ENCODE data around the gene ZDHHC6. TPM values are rescaled to one million over a fixed set of nuclear protein-coding genes. Genes with fewer than 3 reads are reported as not detected.
"Not testable (repeated sequence)": the region's sequence is repeated elsewhere in the genome, so short reads cannot be mapped to it uniquely, and the experiment has no call there.

ZDHHC6 gene
- total RNA-seq, 1 donor from 2014 or later, result 36.6 TPM

DNA sequence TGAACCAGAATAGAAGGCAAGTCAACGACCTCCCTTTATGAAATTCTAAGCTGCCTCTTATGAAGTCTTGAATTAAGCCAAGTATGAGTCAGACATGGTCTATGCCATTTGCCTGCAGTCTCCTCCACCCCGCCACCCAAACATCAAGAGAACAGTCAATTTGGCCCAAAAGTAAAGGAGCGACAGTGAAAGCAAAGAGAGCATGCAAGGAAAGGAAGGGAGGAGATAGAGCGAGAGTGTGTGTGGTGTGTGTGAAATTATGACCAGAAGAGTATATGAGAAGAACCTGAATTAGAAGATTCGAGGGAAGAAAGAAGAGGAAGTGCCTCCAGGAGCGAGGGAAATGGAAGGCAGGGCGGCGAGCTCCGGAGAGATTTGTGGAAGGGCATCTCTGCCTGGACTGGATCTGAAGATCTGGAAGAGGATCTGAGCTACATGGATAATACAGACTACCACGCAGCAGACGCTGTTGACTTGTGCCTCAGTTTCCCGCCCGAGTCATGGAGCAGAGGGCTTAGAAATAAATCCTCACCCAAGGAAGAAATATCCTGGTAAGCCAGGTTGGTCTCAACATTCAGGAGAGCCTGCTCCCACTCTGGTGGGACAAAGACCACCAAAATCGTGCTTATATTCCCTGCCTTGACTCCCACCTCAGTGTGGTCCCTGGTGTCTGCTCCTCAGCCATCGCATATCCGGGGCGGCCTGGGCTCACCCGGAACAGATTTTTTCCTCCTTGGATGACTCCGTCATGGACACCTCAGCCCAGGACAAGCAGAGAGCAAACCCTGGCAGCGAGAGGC lies 459 bp downstream of the ZDHHC6 start:
- DNase-seq, result peak; percentile 31

DNA sequence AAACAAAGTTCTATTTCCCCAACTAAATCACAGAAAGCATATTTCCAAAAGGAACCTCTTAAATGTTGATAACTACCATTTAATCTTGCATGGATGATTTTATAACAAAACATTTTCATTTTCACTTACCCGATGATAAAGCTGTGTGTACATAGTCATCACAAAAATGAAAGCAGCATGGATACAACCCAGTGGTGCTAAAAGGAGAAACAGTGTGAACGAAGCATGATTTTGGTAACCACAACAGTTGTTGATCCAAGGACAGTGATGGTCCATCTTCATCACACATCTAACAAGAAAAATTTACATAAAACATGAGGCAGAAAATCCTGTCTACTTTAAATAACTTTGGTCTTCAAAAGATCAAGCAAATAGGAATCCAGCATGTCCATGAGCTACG lies 4.7 kb downstream of the ZDHHC6 start:
- DNase-seq, result no peak

DNA sequence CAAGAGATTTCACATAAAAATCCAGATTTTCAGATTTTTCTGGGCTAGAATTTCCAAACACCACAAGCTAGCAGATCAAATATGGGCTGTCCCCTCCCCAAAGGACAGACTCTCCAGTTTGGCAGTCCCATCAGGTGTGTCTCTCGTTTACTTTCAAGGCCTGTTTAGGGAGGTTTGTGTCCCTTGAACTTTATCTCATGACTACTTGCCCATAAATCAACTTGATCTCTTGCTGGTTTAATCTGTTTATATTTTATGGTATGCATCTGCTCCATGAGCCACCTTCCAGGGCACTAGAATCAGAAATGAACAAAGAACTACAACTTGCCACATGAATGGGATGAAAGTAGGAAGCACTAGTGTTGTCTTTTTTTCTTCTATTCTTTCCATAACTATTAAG lies 5.2 kb downstream of the ZDHHC6 start:
- DNase-seq, result no peak

DNA sequence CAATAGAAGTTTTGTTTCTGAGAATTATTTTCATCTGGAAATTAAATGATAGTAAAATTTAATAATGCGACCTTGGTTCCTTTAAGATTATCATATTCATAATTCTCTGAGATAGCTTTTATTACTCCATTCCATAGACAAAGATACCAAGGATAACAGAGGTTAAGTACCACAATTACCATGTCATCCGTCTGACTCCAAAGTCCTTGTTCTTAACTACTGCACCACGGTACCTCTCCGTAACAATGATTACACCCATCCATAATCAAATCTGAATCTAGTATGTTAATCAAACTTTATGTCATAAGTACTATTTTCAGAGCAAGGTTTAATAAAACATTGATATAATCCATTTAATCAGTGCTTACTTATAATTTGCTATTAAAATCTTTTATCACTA lies 8.4 kb downstream of the ZDHHC6 start:
- DNase-seq, result no peak

DNA sequence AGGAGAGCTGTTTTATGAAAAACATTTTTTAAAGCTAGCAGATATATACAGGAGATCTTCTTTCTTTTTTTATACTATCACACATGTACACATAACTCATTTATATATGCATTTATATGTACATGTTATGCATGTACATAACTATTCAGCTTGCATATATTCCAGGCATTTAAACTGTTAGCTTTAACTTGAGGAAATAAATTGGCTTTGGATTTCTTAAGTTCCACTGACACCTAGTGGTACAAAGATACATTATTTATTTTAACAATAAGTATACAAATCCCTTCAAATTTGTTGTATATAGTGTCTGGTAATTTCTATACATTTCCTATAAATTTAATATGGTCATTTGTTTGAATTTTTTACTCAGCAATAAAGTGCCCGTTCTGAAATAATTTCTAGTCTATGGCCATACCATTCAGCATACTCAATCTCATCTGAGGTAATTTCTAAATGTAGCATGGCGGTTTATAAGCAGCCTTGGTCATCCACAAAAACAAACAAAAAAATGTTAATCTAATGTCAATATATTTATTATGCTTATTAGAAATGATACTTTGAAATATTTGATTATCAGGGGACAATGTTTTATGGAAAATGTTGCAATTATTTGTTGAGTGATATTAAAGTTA lies 11.6 kb downstream of the ZDHHC6 start:
- DNase-seq, result peak; percentile 71

DNA sequence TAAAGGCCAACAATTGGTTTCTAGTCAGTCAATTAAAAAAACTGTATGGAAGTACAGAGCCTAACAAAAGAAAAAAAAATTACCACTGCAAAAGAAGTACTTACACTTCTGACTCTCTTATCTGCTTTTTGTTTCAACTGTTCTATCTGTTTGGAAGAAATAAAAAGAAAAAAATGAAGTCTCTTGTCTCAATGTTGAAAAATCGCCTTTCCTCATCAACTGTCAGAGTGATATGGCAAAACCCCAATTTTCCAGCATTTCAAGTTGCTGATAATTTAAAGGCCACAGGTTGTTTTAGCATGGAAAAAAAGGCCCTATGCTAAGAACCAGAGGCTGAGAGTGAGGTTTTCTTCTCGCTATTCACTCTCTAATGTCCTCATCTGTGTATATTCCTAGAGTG lies 13.6 kb downstream of the ZDHHC6 start:
- DNase-seq, result no peak

DNA sequence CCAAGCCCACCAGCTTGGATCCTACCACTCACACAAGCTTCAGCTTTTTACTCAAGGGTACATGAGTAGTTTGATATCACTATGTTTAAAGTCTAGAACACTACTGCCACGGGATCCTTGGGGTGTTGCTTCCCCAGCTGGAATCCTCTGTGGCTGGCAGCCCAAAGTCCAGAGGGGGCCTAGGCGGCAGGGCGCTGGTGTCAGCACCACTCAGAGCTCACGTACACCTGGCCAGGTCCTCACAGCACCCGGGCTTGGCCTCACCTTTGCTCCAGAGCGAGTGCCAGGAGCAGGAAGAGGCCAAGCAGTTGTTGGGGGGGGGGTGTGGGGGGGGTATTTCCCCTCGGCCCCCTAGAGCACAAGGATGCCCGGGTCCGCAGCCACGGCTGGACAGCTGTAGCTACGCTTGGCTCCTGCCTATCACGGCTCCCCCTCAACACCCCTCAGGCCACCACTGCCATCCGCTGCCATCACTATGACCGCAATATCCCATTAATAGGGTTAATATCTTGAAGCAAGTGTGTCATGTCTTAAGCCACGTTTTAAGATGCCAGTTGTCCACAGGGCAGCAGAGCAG lies 17.0 kb downstream of the ZDHHC6 start:
- no peak for DNase-seq

DNA sequence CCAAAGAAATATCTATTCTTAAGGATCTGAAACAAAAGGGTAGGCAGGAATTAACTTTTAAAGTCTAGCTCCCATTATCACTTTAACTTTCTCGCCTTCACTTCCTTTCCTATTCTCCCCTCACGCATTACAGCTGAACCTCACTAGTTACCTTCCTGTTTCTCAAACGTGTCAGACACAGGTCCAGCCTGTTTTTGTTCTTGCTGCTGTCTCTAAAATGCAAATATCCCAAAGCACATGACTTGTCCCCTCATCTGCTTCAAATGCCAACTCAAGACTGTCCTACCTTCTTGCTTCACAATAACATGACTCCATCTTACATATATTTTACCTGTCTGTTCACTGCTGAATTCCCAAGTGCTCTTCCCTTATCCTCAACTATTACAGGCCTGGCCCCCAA lies 17.6 kb downstream of the ZDHHC6 start:
- no peak for DNase-seq

DNA sequence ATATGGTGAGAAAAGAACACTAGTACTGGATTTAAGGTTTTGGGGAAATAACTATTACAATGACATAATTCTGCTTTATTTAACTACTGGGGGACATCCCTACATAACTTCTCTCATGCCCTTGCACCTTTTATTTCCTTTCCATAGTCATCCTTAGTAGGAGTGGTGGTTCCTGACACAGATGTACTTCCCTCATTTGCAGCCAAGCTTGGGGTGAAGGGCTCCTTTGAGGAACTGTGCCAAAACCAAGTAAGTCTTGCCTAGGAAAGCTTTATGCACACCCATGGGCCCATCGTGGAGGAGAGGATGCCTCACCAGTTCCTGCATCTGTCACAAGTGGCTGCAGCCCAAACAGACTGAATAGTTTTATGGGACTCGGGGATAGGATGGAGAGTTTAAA lies 20.6 kb downstream of the ZDHHC6 start:
- no peak for DNase-seq

DNA sequence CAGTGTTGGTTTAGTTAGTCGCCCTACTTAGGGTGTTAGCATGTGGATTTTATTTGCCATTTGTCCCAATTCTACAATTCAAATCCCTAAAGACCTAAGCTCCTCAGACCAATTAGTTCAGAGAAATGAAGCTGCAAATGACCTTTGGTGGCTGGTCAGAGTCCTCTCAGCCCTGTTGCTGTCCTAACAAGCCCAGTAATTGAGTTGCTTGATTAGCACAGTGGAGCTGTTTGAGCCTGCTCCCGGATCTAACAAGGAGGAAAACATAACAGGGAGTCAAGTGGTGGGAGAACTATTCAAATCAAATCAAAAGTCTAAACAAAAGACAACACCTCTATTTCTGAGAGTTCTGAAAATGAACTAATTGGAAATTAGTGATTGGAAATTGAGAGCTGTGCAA lies 22.1 kb downstream of the ZDHHC6 start:
- no peak for DNase-seq

DNA sequence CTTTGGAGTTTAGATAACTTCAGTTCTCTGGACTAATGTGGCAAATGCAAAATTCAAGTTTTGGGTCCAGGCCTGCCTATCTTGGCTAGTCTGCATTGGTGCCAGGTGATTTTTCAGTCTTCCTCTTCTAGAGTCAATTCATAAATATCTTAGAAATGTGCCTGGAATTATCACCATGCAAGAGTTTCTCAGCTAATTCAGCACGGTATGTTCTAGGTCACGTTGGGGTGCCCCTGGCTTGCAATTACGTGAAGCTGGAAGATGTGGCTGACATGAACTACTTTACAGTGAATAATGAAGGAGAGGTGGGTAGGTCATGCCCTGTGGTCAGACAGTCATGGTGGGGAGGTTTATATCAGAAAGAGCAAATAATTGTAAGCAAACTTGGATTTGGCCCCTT lies 25.0 kb downstream of the ZDHHC6 start:
- no peak for DNase-seq

DNA sequence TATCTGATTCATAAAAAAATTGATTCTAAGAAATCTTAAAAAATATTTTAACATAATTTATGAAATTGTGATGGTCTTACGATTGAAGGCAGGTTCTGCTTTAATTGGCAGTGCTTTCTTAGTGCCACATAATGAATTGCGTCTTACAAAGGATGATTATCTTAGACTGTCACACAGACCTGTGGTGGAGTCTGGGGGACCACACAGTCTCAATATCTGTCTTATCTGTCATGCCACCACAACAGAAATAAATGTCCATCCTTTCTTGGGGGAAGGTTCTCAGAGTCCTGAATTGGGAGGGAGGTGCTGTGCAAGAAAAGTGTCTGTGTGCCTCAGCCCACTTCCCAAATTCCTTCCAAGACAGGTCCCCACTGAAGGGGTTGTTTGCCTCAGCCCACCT lies 34.0 kb downstream of the ZDHHC6 start:
- DNase-seq, result no peak

DNA sequence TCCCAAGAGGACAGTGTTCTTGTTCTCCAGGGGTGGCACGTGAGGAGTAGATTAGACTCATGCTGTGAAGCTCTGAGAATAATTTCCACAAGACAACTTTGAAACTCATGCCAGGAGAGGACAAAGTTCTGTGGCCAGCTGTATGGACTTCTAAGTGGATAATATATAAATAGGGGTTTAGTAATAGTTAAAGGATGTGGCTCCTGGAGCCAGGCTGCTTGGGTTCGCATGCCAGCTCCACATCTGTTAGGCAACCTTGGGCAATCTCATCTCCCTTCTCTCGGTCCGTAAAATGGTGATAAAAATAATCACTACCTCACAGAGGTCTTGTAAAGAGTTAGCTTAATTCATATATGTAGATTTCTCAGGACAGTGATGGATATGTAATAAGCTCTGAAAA lies 37.0 kb downstream of the ZDHHC6 start:
- DNase-seq, result no peak

DNA sequence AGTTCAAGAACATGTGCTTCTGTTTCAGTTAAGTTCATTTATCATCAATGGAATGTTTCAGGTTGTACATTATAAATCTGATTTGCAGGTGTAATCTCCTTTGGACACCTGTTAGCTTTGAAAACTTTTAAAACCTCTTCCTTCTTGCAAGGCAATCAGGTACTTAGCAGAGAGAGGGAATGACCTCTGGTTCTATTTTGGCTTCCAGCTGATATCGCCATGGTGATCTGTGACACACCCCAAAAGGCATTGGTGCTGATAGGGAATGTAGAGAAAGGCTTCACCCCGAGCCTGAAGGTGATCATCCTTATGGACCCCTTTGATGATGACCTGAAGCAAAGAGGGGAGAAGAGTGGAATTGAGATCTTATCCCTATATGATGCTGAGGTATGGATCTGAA lies 37.4 kb downstream of the ZDHHC6 start:
- no peak for DNase-seq

DNA sequence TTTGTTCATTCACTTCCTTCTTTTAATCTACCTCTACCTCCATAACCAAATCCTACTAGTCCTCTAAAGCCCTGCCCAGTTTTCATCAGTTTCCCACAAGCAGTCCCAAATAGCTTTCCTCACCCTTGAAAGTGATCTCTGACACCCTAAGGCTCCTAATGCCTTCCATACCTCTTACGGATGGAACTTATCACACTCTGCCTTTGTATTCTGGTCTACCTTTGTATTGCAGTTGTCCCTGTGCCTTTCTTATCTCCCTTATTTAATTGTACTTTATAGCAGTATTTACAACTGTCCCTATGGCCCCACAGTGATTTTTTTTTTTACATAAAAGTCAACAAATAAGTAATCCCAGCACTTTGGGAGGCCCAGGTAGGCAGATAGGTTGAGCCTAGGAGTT lies 39.0 kb downstream of the ZDHHC6 start:
- DNase-seq, result no peak

DNA sequence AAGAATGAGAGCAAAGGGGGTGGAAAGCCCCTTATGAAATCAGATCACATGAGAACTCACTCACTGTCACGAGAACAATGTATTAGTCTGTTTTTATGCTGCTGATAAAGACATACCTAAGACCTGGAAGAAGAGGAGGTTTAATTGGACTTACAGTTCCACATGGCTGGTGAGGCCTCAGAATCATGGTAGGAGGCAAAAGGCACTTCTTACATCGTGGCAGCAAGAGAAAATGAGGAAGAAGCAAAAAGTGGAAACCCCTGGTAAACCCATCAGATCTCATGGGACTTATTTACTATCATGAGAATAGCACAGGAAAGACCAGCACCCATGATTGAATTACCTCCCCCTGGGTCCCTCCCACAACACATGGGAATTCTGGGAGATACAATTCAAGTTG lies 39.9 kb downstream of the ZDHHC6 start:
- not testable (repeated sequence) for DNase-seq

DNA sequence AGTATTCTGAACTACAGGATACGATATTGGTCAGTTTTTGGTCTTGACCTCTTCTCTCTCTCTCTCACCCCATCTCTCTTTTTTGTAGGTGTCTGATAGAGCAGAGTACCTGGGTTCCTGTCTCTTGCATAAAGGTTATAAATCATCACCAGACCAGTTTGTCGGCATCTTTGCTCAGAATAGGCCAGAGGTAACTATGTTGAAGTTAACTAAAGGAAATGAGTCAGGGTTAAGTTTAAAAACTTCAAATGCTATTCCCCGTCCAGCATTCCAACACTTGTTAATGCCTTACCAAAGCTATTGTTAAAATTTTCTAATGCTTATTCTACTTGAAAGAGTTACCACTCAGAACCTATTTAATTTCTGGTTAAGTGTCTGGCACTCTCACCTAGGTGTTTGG lies 42.1 kb downstream of the ZDHHC6 start:
- DNase-seq, result peak; percentile 62

DNA sequence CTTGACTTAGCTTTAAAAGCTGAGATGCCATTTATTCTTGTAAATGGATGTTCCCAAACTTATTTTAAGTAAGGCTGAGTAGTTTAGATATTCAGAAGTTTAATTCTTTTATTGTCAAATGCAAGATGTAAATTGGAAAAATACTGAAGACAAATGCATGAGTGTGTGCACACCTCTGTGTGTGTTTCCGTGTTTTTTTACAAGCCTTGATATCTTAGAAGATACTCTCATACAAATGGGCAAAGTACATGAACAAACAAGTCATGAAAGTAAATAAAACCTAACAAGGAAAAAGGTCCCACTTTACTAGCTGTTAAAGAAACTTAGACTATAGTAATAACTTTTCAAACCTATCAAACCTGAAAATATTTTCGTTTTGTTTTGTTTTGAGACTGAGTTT lies 43.8 kb downstream of the ZDHHC6 start:
- no peak for DNase-seq

DNA sequence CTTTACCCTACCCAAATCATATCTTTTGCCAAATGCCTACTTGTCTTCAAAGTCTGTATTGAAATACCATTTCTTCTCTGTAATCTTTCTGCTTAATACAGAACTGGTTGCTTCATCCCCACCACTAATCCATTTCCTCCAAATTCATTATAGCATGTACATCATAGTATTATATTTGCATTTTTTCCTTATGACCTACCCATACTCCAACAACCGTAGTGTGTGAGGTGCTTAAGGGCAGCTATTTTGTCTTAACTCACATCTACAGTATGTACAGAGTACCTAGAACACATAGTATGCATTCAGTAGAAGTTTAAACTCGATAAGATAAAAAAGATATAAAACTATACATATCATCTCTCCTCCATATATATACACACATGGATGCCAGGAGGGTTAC lies 49.1 kb downstream of the ZDHHC6 start:
- no peak for DNase-seq

DNA sequence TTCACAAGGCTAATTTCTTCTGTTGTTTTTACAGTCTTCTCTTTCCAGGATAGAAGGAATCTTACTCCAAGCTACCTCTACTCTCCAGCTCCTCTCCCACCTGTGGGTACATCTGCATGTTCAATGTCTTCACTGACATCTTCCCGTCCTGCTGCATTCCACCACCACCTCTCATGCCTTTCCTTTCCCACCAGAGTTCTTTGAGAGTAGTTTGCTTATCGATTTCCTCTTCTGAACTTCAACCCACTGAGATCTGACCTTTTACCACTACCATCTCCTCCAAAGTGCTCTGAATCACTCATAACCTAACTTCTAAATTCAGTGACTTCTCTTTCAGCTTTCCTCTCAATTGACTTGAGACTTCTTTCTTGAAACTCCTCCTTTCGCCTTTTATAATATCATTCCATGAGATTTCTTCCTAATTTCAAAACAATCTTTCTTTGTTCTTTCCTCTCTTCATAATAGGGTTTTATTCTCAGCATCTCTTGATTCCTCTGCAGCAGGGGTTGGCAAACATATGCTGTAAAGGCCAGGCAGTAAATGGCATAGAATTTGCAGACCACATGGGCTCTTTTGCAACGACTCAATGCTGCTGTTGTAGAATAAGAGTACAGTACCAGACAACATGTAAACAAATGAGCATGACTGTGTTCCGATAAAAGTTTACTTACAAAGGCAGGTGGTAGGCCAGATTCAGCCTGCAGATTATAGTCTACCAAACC lies 50.7 kb downstream of the ZDHHC6 start:
- no peak for DNase-seq

DNA sequence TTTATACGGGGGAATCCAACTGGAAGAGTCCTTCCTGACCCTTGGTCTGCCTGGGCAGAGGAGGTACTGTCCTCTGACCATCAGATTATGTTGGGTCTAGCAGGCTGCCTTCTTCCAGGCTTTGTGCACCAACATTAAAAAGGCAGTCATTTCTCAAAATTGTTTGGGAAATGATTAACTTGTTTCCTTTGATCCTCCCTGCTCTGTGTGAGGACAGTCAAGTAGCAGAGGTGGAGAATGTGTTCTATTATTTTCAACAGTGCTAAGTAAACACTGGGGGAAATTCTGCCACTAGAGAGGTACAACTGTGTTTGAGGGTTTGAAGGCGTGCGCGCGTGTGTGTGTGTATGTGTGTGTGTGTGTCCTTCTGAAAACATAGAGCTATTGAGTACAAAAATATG lies 52.2 kb downstream of the ZDHHC6 start:
- DNase-seq, result peak; percentile 28

DNA sequence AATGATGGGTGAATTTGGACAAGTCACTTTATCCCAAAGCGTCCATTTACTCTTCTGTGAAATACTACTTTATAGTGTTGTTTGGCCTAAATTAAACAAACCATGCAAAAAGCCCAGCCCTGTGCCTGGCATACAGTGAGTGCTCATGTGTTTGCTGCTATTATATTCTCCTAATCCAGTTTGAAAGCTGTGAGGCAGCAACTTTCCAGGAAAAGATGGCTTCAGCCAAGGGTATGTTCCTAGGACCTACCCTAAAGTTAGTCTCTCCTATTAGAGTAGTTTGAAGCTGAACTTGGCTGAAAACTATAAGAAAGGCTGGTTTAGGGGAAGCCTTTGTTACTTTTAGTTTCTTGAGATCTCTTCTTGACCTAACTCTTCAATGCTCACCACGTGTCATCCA lies 52.9 kb downstream of the ZDHHC6 start:
- DNase-seq, result no peak

DNA sequence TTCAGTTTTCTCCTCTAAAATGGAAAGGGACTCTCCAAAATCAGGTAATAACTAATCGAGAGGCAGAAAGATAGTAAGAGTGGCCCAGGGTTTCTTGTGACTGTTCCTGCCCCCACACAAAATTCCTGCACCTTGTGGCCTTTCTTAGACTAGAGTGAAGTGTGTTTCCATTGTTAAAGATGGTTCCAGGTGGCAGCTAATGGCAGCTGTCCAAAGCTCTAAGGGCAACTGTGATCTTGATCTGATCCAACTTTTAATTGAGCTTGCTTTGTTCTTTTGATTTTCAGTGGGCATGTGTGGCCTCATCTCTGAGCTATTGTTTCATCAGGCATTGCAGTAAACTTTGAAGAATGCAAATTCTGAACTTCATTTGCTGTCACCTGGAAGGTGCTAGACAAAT lies 53.4 kb downstream of the ZDHHC6 start:
- peak; percentile 46 for DNase-seq

All from dermis blood vessel endothelial cell (primary cell).